GM18505 (cell line): Measurements from ENCODE around the gene USP33.
"Not testable (repeated sequence)": the region's sequence is repeated elsewhere in the genome, so short reads cannot be mapped to it uniquely, and the experiment has no call there.

ENCODE experiments used
- ATAC-seq: cut with Tn5 transposase; IDR thresholded peaks from one replicate; pipeline ENCODE4 v1.9.1; 2021; ENCODE audit not compliant: unreplicated experiment
- POLR2A ChIP-seq: IDR thresholded peaks from 4 replicates; pipeline ENCODE4 v1.6.1; 2011; ENCODE audit warnings: borderline replicate concordance; ENCODE audit not compliant: insufficient read depth, insufficient read length; ENCODE audit errors: extremely low read depth

The USP33 gene

GRCh38 chr1:77759071-77760028 lies at the start of gene USP33:
TSS of gene USP33 (minus strand) at chr1:77759852. CDS start at chr1:77741697, 18,155 bp downstream.
- peak; percentile 70 for TF ChIP-seq POLR2A
- ATAC-seq, result peak; percentile 97

GRCh38 chr1:77803371-77803770 lies 43.7 kb upstream of the USP33 start:
- no peak for TF ChIP-seq POLR2A
- ATAC-seq, result no peak

DNA sequence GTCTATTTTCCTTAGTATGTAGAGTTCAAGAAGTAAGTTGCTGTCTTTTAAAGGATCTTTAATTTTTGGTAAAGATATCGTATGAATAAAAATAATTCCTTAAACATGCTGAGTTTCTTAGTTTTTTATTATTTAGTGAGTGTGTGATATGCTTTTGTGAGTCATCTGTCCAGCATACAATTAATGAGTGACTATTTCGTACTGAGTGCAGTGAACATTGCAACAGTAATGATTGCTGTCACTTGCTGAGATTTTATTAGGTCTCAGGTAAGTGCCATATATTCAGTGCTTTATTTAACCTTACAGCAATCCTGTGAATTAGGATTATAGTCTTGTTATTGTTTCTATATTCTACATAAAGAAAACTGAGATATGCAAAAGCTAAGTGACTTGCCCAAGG lies 42.4 kb upstream of the USP33 start:
- no peak for ATAC-seq
- no peak for TF ChIP-seq POLR2A

DNA sequence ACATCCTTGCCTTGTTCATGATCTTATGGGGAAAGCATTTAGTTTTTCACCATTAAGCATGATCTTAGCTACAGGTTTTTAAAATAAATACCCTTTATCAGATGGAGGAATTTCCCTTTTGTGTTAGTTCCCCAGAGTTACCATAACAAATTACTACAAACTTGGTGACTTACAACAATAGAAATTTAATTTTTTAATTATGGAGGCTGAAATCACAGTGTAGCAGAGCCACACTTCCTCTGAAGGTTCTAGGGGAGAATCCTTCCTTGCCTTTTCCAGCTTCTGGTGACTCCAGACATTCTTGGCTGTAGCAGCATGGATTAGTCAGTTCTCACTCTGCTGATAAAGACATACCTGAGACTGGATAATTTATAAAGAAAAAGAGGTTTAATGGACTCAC lies 38.3 kb upstream of the USP33 start:
- no peak for TF ChIP-seq POLR2A
- no peak for ATAC-seq

DNA sequence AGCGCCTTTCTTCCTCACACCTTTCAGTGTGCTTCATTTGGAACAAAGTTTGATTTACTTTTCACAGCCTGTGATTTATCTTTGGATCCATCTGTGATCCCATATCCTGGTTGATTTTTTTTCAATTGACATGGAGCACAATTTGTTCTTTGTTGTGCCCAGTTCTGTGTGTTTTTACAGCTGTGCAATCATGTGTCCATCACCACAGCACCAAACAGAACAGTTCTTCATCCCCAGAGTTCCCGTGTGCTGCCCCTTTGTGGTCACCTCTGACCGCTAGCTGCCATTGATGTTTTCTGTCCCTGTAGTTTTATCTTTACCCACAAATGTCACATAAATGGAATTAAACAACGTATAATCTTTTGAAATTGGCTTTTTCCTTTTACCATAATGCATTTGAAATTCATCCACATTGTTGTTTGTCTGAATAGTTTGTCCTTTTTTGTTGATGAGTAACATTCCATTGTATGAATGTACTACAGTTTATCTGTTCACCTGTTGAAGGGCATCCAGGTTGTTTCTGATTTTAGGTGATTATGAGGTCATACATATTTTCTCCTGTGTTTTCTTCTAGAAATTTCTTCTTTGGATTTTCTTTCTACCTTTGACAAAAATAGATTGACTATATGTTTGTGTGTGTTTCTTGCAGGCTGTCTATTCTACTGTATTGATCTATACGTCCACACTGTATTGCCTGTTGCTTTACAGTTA lies 37.2 kb upstream of the USP33 start:
- ATAC-seq, result no peak
- TF ChIP-seq POLR2A, result no peak

GRCh38 chr1:77794550-77794949 lies 34.9 kb upstream of the USP33 start:
- TF ChIP-seq POLR2A, result no peak
- no peak for ATAC-seq

DNA sequence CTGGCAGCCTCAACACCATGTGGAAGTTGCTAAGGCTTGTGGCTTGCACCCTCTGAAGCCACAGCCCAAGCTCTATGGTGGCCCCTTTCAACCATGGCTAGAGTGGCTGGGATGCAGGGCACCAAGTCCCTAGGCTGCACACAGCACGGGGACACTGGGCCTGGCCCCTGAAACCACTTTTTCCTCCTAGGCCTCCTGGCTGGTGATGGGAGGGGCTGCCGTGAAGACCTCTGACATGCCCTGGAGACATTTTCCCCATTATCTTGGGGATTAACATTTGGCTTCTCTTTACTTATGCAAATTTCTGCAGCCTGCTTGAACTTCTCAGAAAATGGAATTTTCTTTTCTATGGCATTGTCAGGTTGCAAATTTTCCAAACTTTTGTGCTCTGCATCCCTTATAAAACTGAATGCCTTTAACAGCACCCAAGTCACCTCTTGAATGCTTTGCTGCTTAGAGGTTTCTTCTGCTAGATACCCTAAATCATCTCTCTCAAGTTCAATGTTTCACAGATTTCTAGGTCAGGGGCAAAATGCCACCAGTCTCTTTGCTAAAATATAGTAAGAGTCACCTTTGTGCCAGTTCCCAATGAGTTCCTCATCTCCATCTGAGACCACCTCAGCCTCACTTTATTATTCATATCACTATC lies 26.6 kb upstream of the USP33 start:
- not testable (repeated sequence) for ATAC-seq

DNA sequence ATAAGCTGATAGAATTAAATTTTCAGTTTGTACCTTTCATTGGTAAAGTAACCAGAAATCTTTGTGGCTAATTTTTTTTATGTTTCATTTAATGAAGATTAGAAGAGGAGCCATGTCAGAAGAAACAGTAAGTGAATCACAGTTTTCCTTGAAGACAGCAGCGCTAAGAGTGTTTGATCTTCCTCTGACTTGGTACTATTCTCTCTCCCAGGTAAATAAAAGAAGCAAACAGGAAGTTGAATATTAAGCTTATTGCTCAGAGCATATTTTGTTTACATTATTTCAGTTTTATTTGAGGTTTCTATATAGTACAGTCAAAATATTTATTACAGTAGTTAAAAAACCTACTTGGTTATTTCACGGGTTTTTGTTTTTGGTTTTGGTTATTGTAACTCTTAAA lies 23.5 kb upstream of the USP33 start:
- no peak for ATAC-seq
- TF ChIP-seq POLR2A, result no peak

- ATAC-seq, result no peak
- TF ChIP-seq POLR2A, result no peak
Observed at GRCh38 chr1:77781683-77782082, 22.0 kb upstream of the USP33 start.

- peak; percentile 95 for ATAC-seq
- peak; percentile 64 for TF ChIP-seq POLR2A
Observed at GRCh38 chr1:77779529-77780281, 20.1 kb upstream of the USP33 start, which contains the start of gene MIGA1. TSS of gene MIGA1 (plus strand) at chr1:77779649. CDS start at chr1:77783253, 3,604 bp downstream.

GRCh38 chr1:77776007-77776700 lies 16.5 kb upstream of the USP33 start:
- TF ChIP-seq POLR2A, result no peak
- ATAC-seq, result no peak

- no peak for ATAC-seq
- no peak for TF ChIP-seq POLR2A
Observed at GRCh38 chr1:77768006-77768405, 8.4 kb upstream of the USP33 start.
